Activated B cell treated with CpG ODN at 0.5 μM for 24 hours (primary cell): ENCODE results near the gene USE1. TPM values are rescaled to one million over a fixed set of nuclear protein-coding genes. Genes with fewer than 3 reads are reported as not detected.

ENCODE experiments used
- ATAC-seq: fragments of 200-7000 bp; cut with Tn5 transposase; one replicate; pipeline ENCODE4 v1.10.0; 2021; ENCODE audit warnings: low read depth, mild to moderate bottlenecking, moderate library complexity
- CTCF ChIA-PET: fragments of 350-600 bp; sonication (Branson Sonifier 250); formaldehyde crosslinking; loops from one replicate; lab custom pipeline; 2021; ENCODE audit warnings: antibody characterized with exemption; lab: Charles Lee
- POLR2A ChIA-PET: fragments of 350-600 bp; sonication (Branson Sonifier 250); formaldehyde crosslinking; loops from one replicate; lab custom pipeline; 2021; ENCODE audit warnings: antibody characterized with exemption; lab: Charles Lee
- DNase-seq: peaks from one replicate; pipeline ENCODE4 v3.0.0; 2022
- H3K27ac Mint-ChIP-seq: one replicate; pipeline ENCODE4 v1.8.0; 2020; ENCODE audit warnings: mixed read lengths
- H3K27me3 Mint-ChIP-seq: one replicate; pipeline ENCODE4 v1.8.0; 2021; ENCODE audit warnings: mixed read lengths
- H3K36me3 Mint-ChIP-seq: one replicate; pipeline ENCODE4 v1.8.0; 2021; ENCODE audit warnings: low read depth, mixed read lengths
- H3K4me1 Mint-ChIP-seq: one replicate; pipeline ENCODE4 v1.8.0; 2021; ENCODE audit warnings: mixed read lengths
- H3K4me3 Mint-ChIP-seq: one replicate; pipeline ENCODE4 v1.8.0; 2020; ENCODE audit warnings: mild to moderate bottlenecking, mixed read lengths
- H3K9me3 Mint-ChIP-seq: one replicate; pipeline ENCODE4 v1.8.0; 2020; ENCODE audit warnings: mixed read lengths
- CTCF ChIP-seq: fragments of 200-600 bp; IDR thresholded peaks from one replicate; pipeline ENCODE4 v1.8.0; 2022; ENCODE audit warnings: antibody characterized with exemption, mild to moderate bottlenecking
- intact Hi-C: fragments of 100-400 bp; cut with micrococcal nuclease; formaldehyde crosslinking; loops from one replicate; pipeline ENCODE4 v1.15.1; 2024
- total RNA-seq: library from RNA; stranded (reverse); gene quantifications from 2 replicates; pipeline ENCODE4 v1.2.3, GENCODE V29; 2022

The USE1 gene
- total RNA-seq, 1 donor from 2014 or later, result 43.4 TPM

- intact Hi-C loops, result no loop called here
- H3K4me3 Mint-ChIP-seq, result no peak overlapping the region
Observed at GRCh38 chr19:17194608-17195007, 20.5 kb upstream of the USE1 start.

DNA sequence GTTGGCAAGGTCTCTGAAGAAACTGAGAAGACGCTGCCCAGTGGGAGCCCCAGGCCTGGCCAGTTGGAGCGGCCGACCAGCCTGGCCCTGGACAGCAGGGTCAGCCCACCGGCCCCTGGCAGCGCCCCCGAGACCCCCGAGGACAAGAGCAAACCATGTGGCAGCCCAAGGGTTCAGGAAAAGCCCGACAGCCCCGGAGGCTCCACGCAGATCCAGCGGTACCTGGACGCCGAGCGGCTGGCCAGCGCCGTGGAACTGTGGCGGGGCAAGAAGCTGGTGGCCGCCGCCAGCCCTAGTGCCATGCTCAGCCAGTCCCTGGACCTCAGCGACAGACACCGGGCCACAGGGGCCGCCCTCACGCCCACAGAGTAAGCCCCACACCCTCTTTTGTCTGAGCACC, 20.1 kb upstream of the USE1 start:
- ChIA-PET CTCF (no interaction called here), POLR2A (no interaction called here)
- peaks cover 5% of the 10 kb centered on the region for H3K4me1 Mint-ChIP-seq
- DNase-seq (no peak), ATAC-seq (no peak)
- H3K36me3 Mint-ChIP-seq, result peaks cover 77% of the 10 kb centered on the region
- H3K27ac Mint-ChIP-seq, result no peak overlapping the region
- no peak overlapping the region for H3K4me3 Mint-ChIP-seq
- H3K27me3 Mint-ChIP-seq, result no peaks in the 10 kb centered on the region
- no peaks in the 10 kb centered on the region for H3K9me3 Mint-ChIP-seq
- intact Hi-C loops, result no loop called here
- TF ChIP-seq CTCF, result no peak

More at GRCh38 chr19:17194608-17195007, 20.5 kb upstream of the USE1 start:
- ChIA-PET POLR2A (no interaction called here), CTCF (no interaction called here)
- no peaks in the 10 kb centered on the region for H3K27me3 Mint-ChIP-seq
- H3K4me1 Mint-ChIP-seq, result peaks cover 5% of the 10 kb centered on the region
- ATAC-seq, result no peak
- H3K27ac Mint-ChIP-seq, result no peak overlapping the region
- H3K36me3 Mint-ChIP-seq, result peaks cover 76% of the 10 kb centered on the region
- no peaks in the 10 kb centered on the region for H3K9me3 Mint-ChIP-seq
- DNase-seq, result no peak
- no peak for TF ChIP-seq CTCF

DNA sequence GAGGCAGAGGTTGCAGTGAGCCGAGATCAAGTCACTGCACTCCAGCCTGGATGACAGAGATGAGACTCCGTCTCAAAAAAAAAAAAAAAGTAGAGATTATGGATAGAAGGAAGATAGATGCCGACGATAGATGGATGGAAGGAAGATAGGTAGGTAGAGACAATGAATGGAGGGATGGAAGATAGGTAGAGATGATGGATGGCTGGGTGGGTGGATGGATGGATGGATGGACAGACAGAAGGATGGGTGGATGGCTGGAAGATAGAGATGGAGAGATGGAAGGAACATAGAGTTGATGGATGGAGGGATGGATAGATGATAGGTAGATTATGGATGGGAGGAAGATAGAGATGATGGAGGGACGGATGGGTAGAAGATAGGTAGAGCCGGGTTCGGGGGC, 18.5 kb upstream of the USE1 start:
- CTCF ChIA-PET, result no interaction called here
- peaks cover 82% of the 10 kb centered on the region for H3K36me3 Mint-ChIP-seq

DNA sequence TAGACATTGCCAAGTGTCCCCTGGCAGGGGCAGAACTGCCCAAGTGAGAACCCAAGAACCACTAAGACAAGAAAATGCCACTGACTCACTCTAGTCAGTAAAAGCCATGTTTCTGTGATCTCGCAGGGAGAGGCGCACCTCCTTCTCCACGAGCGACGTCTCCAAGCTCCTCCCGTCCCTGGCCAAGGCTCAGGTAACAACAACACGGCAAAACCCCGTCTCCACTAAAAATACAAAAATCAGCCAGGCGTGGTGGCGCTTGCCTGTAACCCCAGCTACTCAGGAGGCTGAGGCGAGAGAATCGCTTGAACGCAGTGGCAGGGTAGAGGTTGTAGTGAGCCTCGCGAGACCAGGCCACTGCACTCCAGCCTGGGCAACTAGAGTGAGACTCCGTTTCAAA, 17.5 kb upstream of the USE1 start:
- Mint-ChIP-seq H3K36me3 (peaks cover 84% of the 10 kb centered on the region), H3K4me3 (no peak overlapping the region), H3K4me1 (no peaks in the 10 kb centered on the region), H3K9me3 (no peaks in the 10 kb centered on the region), H3K27me3 (no peaks in the 10 kb centered on the region), H3K27ac (peak overlapping the region; percentile 32)
- ChIA-PET CTCF (no interaction called here), POLR2A (interaction anchor here (0.7 kb wide), 1 partner anchor 14 kb away, joined by 3 read pairs; no protein-coding TSS in a partner anchor)
- DNase-seq (no peak), ATAC-seq (no peak)
- no peak for TF ChIP-seq CTCF
- intact Hi-C loops, result no loop called here

More for the DNA sequence above, 18.5 kb upstream of the USE1 start:
- DNase-seq (no peak), ATAC-seq (no peak)
- Mint-ChIP-seq H3K4me1 (peaks cover 1% of the 10 kb centered on the region), H3K4me3 (no peak overlapping the region), H3K9me3 (no peaks in the 10 kb centered on the region), H3K27me3 (no peaks in the 10 kb centered on the region), H3K27ac (no peak overlapping the region)
- POLR2A ChIA-PET, result interaction anchor here (0.7 kb wide), 1 partner anchor 886 kb away, joined by 3 read pairs; no protein-coding TSS in a partner anchor
- TF ChIP-seq CTCF, result no peak
- intact Hi-C loops, result no loop called here

GRCh38 chr19:17200408-17201079, 14.6 kb upstream of the USE1 start:
- no peak for TF ChIP-seq CTCF
- peaks cover 82% of the 10 kb centered on the region for H3K36me3 Mint-ChIP-seq
- CTCF ChIA-PET, result no interaction called here
- intact Hi-C loops, result no loop called here
- H3K4me1 Mint-ChIP-seq, result no peaks in the 10 kb centered on the region
- H3K4me3 Mint-ChIP-seq, result no peak overlapping the region
- DNase-seq, result no peak
- no peak for ATAC-seq
- H3K27ac Mint-ChIP-seq, result no peak overlapping the region
- no peaks in the 10 kb centered on the region for H3K9me3 Mint-ChIP-seq
- POLR2A ChIA-PET, result interaction anchor here (0.6 to 0.8 kb wide), 2 partner anchors 15 to 53 kb away, joined by 3 read pairs; partner anchors contain the start of gene USE1
- H3K27me3 Mint-ChIP-seq, result no peaks in the 10 kb centered on the region
